Caco-2 (cell line): ENCODE measurements around the gene SLC5A10. TPM values are rescaled to one million over a fixed set of nuclear protein-coding genes. Genes with fewer than 3 reads are reported as not detected.
"Not testable (repeated sequence)": the region's sequence is repeated elsewhere in the genome, so short reads cannot be mapped to it uniquely, and the experiment has no call there.

ENCODE experiments used
- BruUV-seq: library from RNA; stranded (reverse); fragments of 400-500 nt; replicated peaks from 2 replicates; lab custom pipeline; 2021; lab: Mats Ljungman, UMichigan
- CTCF ChIA-PET: fragments of 300-600 bp; sonication (Branson Sonifier 250); formaldehyde crosslinking; loops from one replicate; lab custom pipeline; 2022; ENCODE audit warnings: antibody characterized with exemption; lab: Charles Lee
- POLR2A ChIA-PET: fragments of 300-600 bp; sonication (Branson Sonifier 250); formaldehyde crosslinking; loops from one replicate; lab custom pipeline; 2022; ENCODE audit warnings: antibody characterized with exemption; lab: Charles Lee
- DNase-seq, 2 experiments: peaks; one replicate each; pipeline versions ENCODE4 v3.0.0 to v3.0.0-alpha.2; 2020 to 2022
- H3K27me3 ChIP-seq: replicated peaks from 2 replicates; pipeline ENCODE4 v1.6.0; 2011; ENCODE audit warnings: low read length; ENCODE audit not compliant: control insufficient read depth, insufficient read depth
- H3K36me3 ChIP-seq: 2 replicates; pipeline ENCODE4 v1.5.1; 2011; ENCODE audit warnings: low read length; ENCODE audit not compliant: control insufficient read depth, insufficient read depth
- H3K4me1 ChIP-seq: fragments of 250-450 bp; sonication (Bioruptor Pico); 2 replicates; pipeline ENCODE4 v1.5.1; 2020; ENCODE audit warnings: mild to moderate bottlenecking
- H3K4me3 ChIP-seq: 2 replicates; pipeline ENCODE4 v1.5.1; 2011; ENCODE audit warnings: low read depth, mild to moderate bottlenecking, control low read depth, low read length
- H3K9me3 ChIP-seq: fragments of 250-450 bp; sonication (Bioruptor Pico); 2 replicates; pipeline ENCODE4 v1.5.1; 2020; ENCODE audit warnings: mild to moderate bottlenecking, moderate library complexity
- H3K27ac Mint-ChIP-seq: one replicate; pipeline ENCODE4 v1.8.0; 2022; ENCODE audit warnings: mixed read lengths; ENCODE audit not compliant: unreplicated experiment
- H3K27me3 Mint-ChIP-seq: one replicate; pipeline ENCODE4 v1.8.0; 2022; ENCODE audit warnings: mixed read lengths; ENCODE audit not compliant: insufficient read depth, unreplicated experiment
- H3K36me3 Mint-ChIP-seq: one replicate; pipeline ENCODE4 v1.8.0; 2022; ENCODE audit warnings: mild to moderate bottlenecking, mixed read lengths; ENCODE audit not compliant: insufficient read depth, unreplicated experiment
- H3K4me1 Mint-ChIP-seq: one replicate; pipeline ENCODE4 v1.8.0; 2022; ENCODE audit warnings: low read depth, mixed read lengths; ENCODE audit not compliant: unreplicated experiment
- H3K4me3 Mint-ChIP-seq: one replicate; pipeline ENCODE4 v1.8.0; 2022; ENCODE audit warnings: mild to moderate bottlenecking, moderate library complexity, mixed read lengths; ENCODE audit not compliant: unreplicated experiment
- H3K9me3 Mint-ChIP-seq: one replicate; pipeline ENCODE4 v1.8.0; 2022; ENCODE audit warnings: mixed read lengths; ENCODE audit not compliant: unreplicated experiment
- intact Hi-C: fragments of 100-400 bp; cut with micrococcal nuclease; formaldehyde crosslinking; loops from one replicate; pipeline ENCODE4 v1.10.0; 2022; ENCODE audit not compliant: unreplicated experiment
- total RNA-seq: library from RNA; stranded (reverse); gene quantifications from 2 replicates; pipeline ENCODE4 v1.2.3, GENCODE V29; 2022
- TF ChIP-seq, protein P1 (sequence below), 2 experiments: fragments of 200-600 bp in 1 of 2; IDR thresholded peaks; 1 replicate in 1 of 2; 2 replicates in 1 of 2; pipeline versions ENCODE4 v1.5.1 to v1.8.0; 2011 to 2022; ENCODE audit warnings: antibody characterized with exemption in 1 of 2, control low read depth in 1 of 2, inconsistent platforms in 1 of 2, low read depth in 1 of 2, low read length in 1 of 2, mild to moderate bottlenecking in 1 of 2, moderate library complexity in 1 of 2; ENCODE audit not compliant: insufficient read depth in 1 of 2, severe bottlenecking in 1 of 2, unreplicated experiment in 1 of 2

SLC5A10 gene
- total RNA-seq, 1 experiment from 2014 or later: 0.27 TPM

GRCh38 chr17:19018600-19018950 is 66.6 kb downstream of the SLC5A10 start:
- H3K36me3 Mint-ChIP-seq: no peaks in the 10 kb centered on the region
- Histone ChIP-seq H3K4me3 (no peak overlapping the region), H3K9me3 (no peaks in the 10 kb centered on the region), H3K36me3 (no peaks in the 10 kb centered on the region), H3K27me3 (no peaks in the 10 kb centered on the region), H3K4me1 (no peaks in the 10 kb centered on the region)
- H3K27me3 Mint-ChIP-seq: no peaks in the 10 kb centered on the region
- no peaks in the 10 kb centered on the region for H3K9me3 Mint-ChIP-seq
- H3K4me1 Mint-ChIP-seq: no peaks in the 10 kb centered on the region
- TF ChIP-seq, protein P1, sequence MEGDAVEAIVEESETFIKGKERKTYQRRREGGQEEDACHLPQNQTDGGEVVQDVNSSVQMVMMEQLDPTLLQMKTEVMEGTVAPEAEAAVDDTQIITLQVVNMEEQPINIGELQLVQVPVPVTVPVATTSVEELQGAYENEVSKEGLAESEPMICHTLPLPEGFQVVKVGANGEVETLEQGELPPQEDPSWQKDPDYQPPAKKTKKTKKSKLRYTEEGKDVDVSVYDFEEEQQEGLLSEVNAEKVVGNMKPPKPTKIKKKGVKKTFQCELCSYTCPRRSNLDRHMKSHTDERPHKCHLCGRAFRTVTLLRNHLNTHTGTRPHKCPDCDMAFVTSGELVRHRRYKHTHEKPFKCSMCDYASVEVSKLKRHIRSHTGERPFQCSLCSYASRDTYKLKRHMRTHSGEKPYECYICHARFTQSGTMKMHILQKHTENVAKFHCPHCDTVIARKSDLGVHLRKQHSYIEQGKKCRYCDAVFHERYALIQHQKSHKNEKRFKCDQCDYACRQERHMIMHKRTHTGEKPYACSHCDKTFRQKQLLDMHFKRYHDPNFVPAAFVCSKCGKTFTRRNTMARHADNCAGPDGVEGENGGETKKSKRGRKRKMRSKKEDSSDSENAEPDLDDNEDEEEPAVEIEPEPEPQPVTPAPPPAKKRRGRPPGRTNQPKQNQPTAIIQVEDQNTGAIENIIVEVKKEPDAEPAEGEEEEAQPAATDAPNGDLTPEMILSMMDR (IDR thresholded peaks at IDR 0.05; ENCODE audit: insufficient read depth in 1 of 2, low read depth in 1 of 2, low read length in 1 of 2, severe bottlenecking in 1 of 2, unreplicated experiment in 1 of 2): no peak
- intact Hi-C loops: no loop called here
- no peak overlapping the region for H3K4me3 Mint-ChIP-seq
- POLR2A ChIA-PET: no interaction called here
- no peak for DNase-seq
- no TSS peak for BruUV-seq
- CTCF ChIA-PET: interaction anchor here (1.4 kb wide), 1 partner anchor 57 kb away, joined by 3 read pairs; no protein-coding TSS in a partner anchor
- no peak overlapping the region for H3K27ac Mint-ChIP-seq

DNA sequence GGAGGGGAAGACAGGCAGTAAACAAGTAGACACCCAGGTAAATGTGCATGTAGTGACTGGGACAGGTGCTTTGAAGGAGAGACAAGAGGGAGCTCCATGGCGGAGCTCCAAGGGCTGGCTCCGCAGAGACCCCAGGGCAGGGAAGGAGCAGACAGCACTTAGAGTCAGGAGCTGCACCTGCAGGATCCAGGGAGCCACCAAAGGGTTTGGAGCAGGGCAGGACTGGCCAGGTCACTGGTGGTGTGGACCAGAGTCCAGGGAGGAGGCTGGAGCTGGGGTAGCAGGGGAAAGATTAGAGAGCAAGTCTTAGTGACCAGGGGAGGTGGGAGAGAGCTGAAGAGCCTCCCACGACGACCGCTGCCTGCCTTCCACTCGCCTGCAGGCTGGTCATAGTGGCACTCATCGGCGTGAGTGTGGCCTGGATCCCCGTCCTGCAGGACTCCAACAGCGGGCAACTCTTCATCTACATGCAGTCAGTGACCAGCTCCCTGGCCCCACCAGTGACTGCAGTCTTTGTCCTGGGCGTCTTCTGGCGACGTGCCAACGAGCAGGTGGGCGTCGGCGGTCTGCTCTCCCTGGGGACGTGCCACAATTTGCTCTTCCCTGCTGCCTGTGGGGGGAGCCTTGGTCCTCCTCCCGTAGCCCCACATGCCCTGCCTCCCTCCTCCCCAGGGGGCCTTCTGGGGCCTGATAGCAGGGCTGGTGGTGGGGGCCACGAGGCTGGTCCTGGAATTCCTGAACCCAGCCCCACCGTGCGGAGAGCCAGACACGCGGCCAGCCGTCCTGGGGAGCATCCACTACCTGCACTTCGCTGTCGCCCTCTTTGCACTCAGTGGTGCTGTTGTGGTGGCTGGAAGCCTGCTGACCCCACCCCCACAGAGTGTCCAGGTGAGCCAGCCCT is 67.3 kb downstream of the SLC5A10 start:
- H3K27me3 Mint-ChIP-seq: no peaks in the 10 kb centered on the region
- CTCF ChIA-PET: interaction anchor here (1.4 kb wide), 1 partner anchor 58 kb away, joined by 3 read pairs; no protein-coding TSS in a partner anchor
- DNase-seq: no peak
- TF ChIP-seq, protein P1 (IDR thresholded peaks at IDR 0.05; ENCODE audit: insufficient read depth in 1 of 2, low read depth in 1 of 2, low read length in 1 of 2, severe bottlenecking in 1 of 2, unreplicated experiment in 1 of 2): no peak
- intact Hi-C loops: no loop called here
- no TSS peak for BruUV-seq
- Histone ChIP-seq H3K36me3 (no peaks in the 10 kb centered on the region), H3K4me1 (no peaks in the 10 kb centered on the region), H3K9me3 (no peaks in the 10 kb centered on the region), H3K27me3 (no peaks in the 10 kb centered on the region), H3K4me3 (no peak overlapping the region)
- H3K36me3 Mint-ChIP-seq: no peaks in the 10 kb centered on the region
- no peaks in the 10 kb centered on the region for H3K9me3 Mint-ChIP-seq
- H3K27ac Mint-ChIP-seq: no peak overlapping the region
- no peaks in the 10 kb centered on the region for H3K4me1 Mint-ChIP-seq
- H3K4me3 Mint-ChIP-seq: no peak overlapping the region
- POLR2A ChIA-PET: no interaction called here

- DNase-seq: no peak
- Histone ChIP-seq H3K9me3 (no peaks in the 10 kb centered on the region), H3K4me1 (no peaks in the 10 kb centered on the region), H3K36me3 (no peaks in the 10 kb centered on the region), H3K4me3 (no peak overlapping the region), H3K27me3 (no peaks in the 10 kb centered on the region)
- POLR2A ChIA-PET: no interaction called here
- Mint-ChIP-seq H3K4me1 (peaks cover 5% of the 10 kb centered on the region), H3K27ac (no peak overlapping the region), H3K36me3 (no peaks in the 10 kb centered on the region), H3K27me3 (no peaks in the 10 kb centered on the region), H3K9me3 (no peaks in the 10 kb centered on the region), H3K4me3 (no peak overlapping the region)
- BruUV-seq: no TSS peak
- intact Hi-C loops: no loop called here
- TF ChIP-seq, protein P1 (IDR thresholded peaks at IDR 0.05; ENCODE audit: insufficient read depth in 1 of 2, low read depth in 1 of 2, low read length in 1 of 2, severe bottlenecking in 1 of 2, unreplicated experiment in 1 of 2): no peak
- CTCF ChIA-PET: no interaction called here
These were observed 68.1 kb downstream of the SLC5A10 start for GRCh38 chr17:19020016-19020415.

DNA sequence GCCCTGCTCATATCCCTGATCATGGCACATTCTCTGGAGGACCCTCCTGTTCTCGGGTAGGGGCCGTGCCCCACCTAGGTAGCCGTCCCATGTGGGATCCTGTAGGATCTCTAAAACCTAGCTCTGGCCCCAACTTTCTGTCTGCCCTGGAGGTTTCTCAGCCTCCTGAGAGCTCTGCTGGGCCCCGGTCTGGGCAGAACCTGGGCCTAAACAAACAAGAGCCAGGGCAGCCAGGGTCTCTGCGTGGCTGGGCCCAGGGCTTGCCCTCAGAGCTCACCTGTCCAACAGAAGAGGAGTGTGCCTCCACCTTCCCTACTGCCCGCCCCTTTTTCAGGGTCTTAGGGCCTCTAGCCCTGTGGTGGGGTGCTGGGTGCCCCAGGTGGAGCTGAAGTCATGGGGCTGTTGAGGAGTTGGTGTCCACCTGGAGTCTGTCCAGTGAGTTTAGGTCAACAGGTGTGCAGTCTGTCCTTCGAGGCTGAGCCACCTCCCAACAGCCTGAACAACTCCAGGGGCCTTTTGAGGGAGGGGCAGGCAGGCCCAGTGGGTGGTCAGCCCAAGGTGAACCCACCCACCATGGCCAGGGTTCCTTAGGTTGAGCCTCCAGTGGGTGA is 69.2 kb downstream of the SLC5A10 start:
- H3K9me3 Mint-ChIP-seq, H3K4me3 Mint-ChIP-seq, BruUV-seq, H3K36me3 ChIP-seq, POLR2A ChIA-PET, H3K27ac Mint-ChIP-seq, H3K4me1 ChIP-seq, H3K36me3 Mint-ChIP-seq, H3K27me3 Mint-ChIP-seq, H3K4me3 ChIP-seq, H3K27me3 ChIP-seq, H3K9me3 ChIP-seq, CTCF ChIA-PET, DNase-seq, H3K4me1 Mint-ChIP-seq, intact Hi-C loops: not testable (repeated sequence)
